Astrocyte of the cerebellum (primary cell): ENCODE results near the gene ANKRD52.

ENCODE experiments used
- DNase-seq: peaks from one replicate; pipeline ENCODE4 v3.0.0-alpha.2; 2011; ENCODE audit warnings: low read depth
- H3K4me3 ChIP-seq: 2 replicates; pipeline ENCODE4 v1.5.1; 2011; ENCODE audit warnings: mild to moderate bottlenecking, low read depth, low read length, moderate library complexity
- in situ Hi-C: cut with HindIII; loops from 2 replicates; pipeline ENCODE4 v1.10.0; 2017; ENCODE audit warnings: low sequenced_read_pairs
- TF ChIP-seq, protein P1 (sequence below): IDR thresholded peaks from 2 replicates; pipeline ENCODE4 v1.5.1; 2012; ENCODE audit warnings: low read length, low read depth, moderate library complexity, mild to moderate bottlenecking; ENCODE audit errors: missing control alignments

Gene ANKRD52

DNA sequence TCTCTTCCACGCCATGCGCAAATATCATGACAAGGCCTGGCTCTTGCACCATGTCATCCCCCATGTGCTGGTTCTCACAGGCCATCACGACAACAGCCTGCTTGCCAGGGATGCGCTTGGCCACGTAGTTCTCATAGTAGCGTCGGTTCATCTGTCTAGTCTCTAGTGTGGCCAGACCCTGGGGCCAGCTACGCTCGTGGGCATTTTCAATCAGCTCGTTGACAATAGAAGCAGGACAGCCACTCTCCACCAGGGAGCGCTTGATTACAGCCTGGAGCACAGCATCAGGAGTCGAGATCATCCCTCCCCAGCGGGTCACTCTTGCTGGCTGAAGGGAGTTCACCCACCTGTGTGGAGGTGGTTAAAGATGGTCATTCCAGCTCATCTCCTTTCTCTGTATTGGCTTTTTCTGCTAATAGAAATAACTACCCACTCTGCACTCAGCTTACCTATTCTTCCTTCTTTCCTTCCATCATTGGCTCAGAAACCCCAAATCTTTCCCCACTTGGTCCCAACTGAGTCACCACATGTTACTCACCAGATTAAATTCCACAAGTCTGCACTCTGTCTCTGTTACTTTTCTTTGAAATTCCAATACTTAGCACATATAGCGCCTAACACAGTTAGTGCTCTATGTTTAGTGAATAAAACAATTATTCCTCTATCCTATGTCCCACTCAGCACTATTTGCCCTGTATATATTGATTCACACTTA is 51.6 kb downstream of the ANKRD52 start:
- DNase-seq = peak; percentile 19
- in situ Hi-C loops = no loop called here
- H3K4me3 ChIP-seq = no peak overlapping the region
- TF ChIP-seq, protein P1, sequence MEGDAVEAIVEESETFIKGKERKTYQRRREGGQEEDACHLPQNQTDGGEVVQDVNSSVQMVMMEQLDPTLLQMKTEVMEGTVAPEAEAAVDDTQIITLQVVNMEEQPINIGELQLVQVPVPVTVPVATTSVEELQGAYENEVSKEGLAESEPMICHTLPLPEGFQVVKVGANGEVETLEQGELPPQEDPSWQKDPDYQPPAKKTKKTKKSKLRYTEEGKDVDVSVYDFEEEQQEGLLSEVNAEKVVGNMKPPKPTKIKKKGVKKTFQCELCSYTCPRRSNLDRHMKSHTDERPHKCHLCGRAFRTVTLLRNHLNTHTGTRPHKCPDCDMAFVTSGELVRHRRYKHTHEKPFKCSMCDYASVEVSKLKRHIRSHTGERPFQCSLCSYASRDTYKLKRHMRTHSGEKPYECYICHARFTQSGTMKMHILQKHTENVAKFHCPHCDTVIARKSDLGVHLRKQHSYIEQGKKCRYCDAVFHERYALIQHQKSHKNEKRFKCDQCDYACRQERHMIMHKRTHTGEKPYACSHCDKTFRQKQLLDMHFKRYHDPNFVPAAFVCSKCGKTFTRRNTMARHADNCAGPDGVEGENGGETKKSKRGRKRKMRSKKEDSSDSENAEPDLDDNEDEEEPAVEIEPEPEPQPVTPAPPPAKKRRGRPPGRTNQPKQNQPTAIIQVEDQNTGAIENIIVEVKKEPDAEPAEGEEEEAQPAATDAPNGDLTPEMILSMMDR = peak; percentile 82

DNA sequence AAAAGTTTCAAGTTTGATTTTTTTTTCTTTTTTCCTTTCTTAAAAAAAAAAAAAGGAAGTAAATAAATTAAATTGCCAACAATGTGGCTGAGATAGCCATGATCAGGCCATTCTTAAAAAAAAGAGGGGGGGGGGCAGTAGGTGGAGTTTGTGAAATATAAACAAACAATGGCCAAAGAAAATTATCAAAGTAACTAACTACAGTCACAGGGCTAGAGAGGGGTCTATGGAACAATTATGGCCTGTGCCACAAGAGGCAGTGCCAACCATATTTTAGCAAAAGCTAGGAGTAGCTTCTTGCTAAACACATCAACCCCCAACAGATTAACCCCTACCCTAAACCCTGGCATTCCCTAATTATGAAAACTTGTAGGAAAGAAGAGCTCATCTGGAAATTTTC is 52.7 kb downstream of the ANKRD52 start:
- in situ Hi-C loops = no loop called here
- H3K4me3 ChIP-seq = no peak overlapping the region
- TF ChIP-seq, protein P1 = no peak
- DNase-seq = no peak

DNA sequence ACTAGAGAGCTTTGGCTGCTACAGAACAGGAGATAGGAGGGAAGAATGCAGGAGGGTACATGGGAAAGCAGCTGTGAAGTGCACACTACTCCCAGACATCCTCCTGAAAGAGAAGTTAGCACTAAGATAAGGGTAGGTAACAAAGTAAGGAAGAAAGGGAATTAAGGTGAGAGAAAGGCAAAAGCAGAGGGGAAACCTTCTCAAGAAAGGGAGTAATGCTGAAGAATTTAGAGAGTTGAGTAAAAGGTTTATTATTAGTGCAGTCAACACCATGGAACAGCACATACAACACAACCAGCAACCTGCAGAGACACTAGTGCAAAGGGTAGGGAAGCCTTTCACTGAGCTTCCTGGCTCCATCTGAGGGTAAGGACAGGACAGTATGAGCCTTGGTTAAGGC is 53.9 kb downstream of the ANKRD52 start:
- TF ChIP-seq, protein P1 = no peak
- H3K4me3 ChIP-seq = no peak overlapping the region
- in situ Hi-C loops = no loop called here
- no peak for DNase-seq

DNA sequence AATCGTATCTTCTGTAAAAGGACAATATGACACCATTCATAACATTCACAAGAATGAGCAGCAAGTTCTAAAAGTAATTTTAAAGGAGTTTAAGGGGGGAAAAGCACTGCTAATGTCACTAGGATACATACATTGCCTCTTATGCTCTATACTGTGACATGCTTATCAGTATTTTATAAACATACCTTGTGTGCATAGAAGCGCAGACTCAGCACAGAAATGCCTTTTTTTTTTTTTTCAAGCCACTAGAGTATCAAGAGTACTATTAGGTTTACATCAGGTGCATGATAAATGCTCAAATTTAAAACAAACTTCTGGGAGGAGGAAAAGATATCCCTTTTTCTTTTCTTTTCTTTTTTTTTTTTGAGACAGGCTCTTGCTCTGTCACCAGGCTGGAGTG is 55.3 kb downstream of the ANKRD52 start:
- H3K4me3 ChIP-seq = no peak overlapping the region
- DNase-seq = no peak
- TF ChIP-seq, protein P1 = no peak
- in situ Hi-C loops = no loop called here

DNA sequence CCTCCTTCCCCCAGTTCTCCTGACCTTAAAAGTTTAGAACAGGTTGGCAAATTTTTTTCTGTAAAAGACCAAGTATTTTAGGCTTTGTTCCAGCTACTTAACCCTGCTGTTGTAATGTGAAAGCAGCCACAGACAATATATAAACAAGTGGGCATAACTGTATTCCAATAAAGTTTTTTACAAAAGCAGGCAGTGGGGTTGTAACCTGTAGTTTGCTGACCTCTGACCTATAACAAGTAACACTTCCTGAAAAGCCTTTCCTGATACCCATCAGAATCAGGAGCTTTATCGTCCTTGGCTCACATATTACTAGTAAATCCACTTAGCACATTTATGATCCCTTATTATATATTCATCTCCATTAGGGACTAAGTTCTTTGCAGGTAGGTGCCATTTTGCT is 55.8 kb downstream of the ANKRD52 start:
- in situ Hi-C loops = no loop called here
- DNase-seq = no peak
- no peak overlapping the region for H3K4me3 ChIP-seq
- TF ChIP-seq, protein P1 = no peak

DNA sequence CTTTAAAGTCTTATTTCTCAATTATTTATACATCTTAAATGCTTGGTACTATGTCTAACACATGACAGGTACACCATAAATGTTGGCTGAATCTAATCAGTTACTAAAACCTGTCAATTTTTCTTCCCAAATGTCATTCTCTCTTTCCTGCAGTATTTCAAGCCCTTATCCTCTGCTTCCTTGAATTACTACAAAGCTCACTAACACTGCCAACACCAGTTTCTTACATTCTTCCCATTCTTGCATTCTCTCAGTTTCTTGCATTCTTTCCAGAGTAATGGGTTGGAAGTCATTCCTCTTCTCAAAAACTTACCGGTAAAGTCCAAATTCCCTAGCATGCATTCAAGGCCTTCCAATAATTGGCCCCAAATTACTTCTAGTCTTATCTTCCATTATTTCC is 59.3 kb downstream of the ANKRD52 start:
- TF ChIP-seq, protein P1 = no peak
- DNase-seq = no peak
- in situ Hi-C loops = no loop called here
- no peak overlapping the region for H3K4me3 ChIP-seq
